ENCODE data around the gene NEDD4. TPM values are rescaled to one million over a fixed set of nuclear protein-coding genes. Genes with fewer than 3 reads are reported as not detected.
"Not testable (repeated sequence)": the region's sequence is repeated elsewhere in the genome, so short reads cannot be mapped to it uniquely, and the experiment has no call there.

NEDD4 gene
- total and polyA plus RNA-seq, 3 experiments from 2014 or later = 3.3 to 9.7 (median 8.2) TPM

DNA sequence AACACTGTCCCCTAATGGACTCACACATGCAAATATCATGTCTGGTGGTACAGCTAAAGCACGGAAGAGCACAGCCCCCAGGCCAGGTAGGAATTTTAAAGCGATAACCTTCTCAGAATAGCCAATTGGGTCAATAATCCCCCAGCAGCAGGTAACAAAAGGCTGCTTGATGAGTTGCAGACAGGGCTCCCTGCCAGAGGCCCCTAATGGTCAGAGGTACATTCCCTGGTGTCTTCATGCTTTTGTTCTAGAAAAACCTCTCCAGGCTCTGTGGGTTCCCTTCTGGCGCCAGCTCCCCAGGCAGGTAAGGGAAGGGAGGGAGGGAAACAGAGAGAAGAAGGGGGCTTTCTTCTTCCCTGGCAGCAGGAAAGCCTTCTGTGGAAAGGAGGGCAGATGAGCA lies 207.1 kb downstream of the NEDD4 start:
- no peaks in the 10 kb centered on the region for H3K4me1 ChIP-seq (ENCODE audit: insufficient read depth, low read length)
- POLR2A ChIA-PET = no interaction called here
- peaks cover 6 to 36% of the 10 kb centered on the region in 2 donors for H3K27me3 Mint-ChIP-seq
- peaks cover 0 to 3% (median 0%) of the 10 kb centered on the region in 5 donors for H3K9me3 Mint-ChIP-seq
- no peak for DNase-seq
- no peak overlapping the region for H3K4me3 ChIP-seq (ENCODE audit: low read length)
- H3K4me1 Mint-ChIP-seq = no peaks in the 10 kb centered on the region
- no peaks in the 10 kb centered on the region for H3K27me3 ChIP-seq (ENCODE audit: insufficient read depth, low read length, poor library complexity, severe bottlenecking)
- no peak overlapping the region for H3K27ac Mint-ChIP-seq
- H3K36me3 ChIP-seq (ENCODE audit: insufficient read depth, low read length) = no peaks in the 10 kb centered on the region
- peaks cover 0 to 2% (median 0%) of the 10 kb centered on the region in 3 donors for H3K36me3 Mint-ChIP-seq
- H3K9me3 ChIP-seq (ENCODE audit: low read length) = no peaks in the 10 kb centered on the region
- CTCF ChIA-PET = no interaction called here
- H3K4me3 Mint-ChIP-seq = no peak overlapping the region
- H3K27ac ChIP-seq (ENCODE audit: low read depth, low read length) = no peak overlapping the region

DNA sequence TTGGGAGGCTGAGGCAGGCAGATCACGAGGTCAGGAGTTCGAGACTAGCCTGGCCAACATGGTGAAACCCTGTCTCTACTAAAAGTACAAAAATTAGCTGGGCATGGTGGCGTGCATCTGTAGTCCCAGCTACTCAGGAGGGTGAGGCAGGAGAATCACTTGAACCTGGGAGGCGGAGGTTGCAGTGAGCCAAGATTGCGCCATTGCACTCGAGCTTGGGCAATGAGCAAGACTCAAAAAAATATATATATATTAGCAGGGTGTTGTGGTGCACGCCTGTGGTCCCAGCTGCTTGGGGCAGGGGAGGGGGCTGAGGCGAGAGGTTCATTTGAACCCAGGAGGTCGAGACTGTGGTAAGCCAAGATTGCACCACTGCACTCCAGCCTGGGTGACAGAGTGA lies 207.8 kb downstream of the NEDD4 start:
- H3K27me3 ChIP-seq (ENCODE audit: insufficient read depth, low read length, poor library complexity, severe bottlenecking); H3K36me3 ChIP-seq (ENCODE audit: insufficient read depth, low read length); H3K4me3 Mint-ChIP-seq; H3K36me3 Mint-ChIP-seq; H3K4me1 Mint-ChIP-seq; DNase-seq; H3K27ac ChIP-seq (ENCODE audit: low read depth, low read length); POLR2A ChIA-PET; H3K9me3 ChIP-seq (ENCODE audit: low read length); H3K4me1 ChIP-seq (ENCODE audit: insufficient read depth, low read length); H3K9me3 Mint-ChIP-seq; H3K4me3 ChIP-seq (ENCODE audit: low read length): not testable (repeated sequence)
- H3K27me3 Mint-ChIP-seq = peaks cover 10 to 36% of the 10 kb centered on the region in 2 donors
- peak overlapping the region in 1 of 8 donors; percentile 71 for H3K27ac Mint-ChIP-seq
- CTCF ChIA-PET = interaction anchor here (1.1 kb wide), 1 partner anchor 11 kb away, joined by 3 read pairs; no protein-coding TSS in a partner anchor

DNA sequence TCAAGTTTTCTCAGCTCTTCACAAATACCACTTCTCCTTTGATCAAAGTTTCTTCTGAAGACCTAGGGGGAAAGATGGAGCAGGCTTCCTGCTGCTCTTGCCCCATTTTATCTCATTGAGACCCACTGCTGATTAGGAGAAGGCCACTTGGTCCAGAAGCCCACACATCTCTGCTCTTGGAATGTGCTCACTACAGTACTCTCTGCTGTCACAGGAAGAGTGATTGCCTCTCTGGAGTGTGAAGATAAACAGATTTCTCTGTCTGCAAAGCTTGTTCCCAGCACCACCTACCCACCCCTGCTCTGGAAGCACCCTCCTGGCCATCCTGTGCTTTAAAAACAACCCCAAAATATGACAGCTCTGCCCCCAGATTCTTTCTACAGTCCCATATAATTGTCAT lies 209.1 kb downstream of the NEDD4 start:
- no peak overlapping the region for H3K4me3 Mint-ChIP-seq
- H3K27ac Mint-ChIP-seq = no peak overlapping the region
- H3K36me3 ChIP-seq (ENCODE audit: insufficient read depth, low read length) = no peaks in the 10 kb centered on the region
- H3K4me3 ChIP-seq (ENCODE audit: low read length) = no peak overlapping the region
- peaks cover 0 to 2% (median 0%) of the 10 kb centered on the region in 3 donors for H3K36me3 Mint-ChIP-seq
- H3K27me3 Mint-ChIP-seq = peaks cover 10 to 49% of the 10 kb centered on the region in 2 donors
- H3K4me1 ChIP-seq (ENCODE audit: insufficient read depth, low read length) = no peaks in the 10 kb centered on the region
- POLR2A ChIA-PET = no interaction called here
- H3K27me3 ChIP-seq (ENCODE audit: insufficient read depth, low read length, poor library complexity, severe bottlenecking) = no peaks in the 10 kb centered on the region
- H3K27ac ChIP-seq (ENCODE audit: low read depth, low read length) = no peak overlapping the region
- CTCF ChIA-PET = interaction anchor here (1.7 kb wide), 1 partner anchor 10 kb away, joined by 8 read pairs; no protein-coding TSS in a partner anchor
- H3K9me3 ChIP-seq (ENCODE audit: low read length) = no peaks in the 10 kb centered on the region
- H3K9me3 Mint-ChIP-seq = peaks cover 0 to 3% (median 0%) of the 10 kb centered on the region in 5 donors
- DNase-seq = no peak
- H3K4me1 Mint-ChIP-seq = no peaks in the 10 kb centered on the region

DNA sequence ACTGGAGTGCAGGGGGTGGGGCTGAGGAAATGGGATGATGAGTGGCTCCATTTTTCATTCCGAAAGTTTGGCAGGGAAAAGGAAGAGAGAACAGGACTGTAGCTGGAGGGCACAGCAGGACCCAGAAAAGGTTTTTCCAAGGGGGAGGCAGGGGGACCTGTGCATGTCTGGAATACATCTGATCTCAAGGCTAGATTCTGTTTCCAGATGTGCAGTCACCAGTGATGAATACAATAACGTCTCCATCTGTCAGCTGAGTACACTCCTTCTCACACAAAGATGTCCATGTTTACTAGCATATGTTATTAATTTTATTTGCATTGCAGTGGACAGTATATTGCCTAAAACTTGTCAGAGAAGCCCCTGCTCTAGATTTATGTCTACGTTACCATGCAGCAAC lies 210.5 kb downstream of the NEDD4 start:
- no peak for DNase-seq
- ChIA-PET CTCF (interaction anchor here (1.7 kb wide), 1 partner anchor 8 kb away, joined by 8 read pairs; no protein-coding TSS in a partner anchor), POLR2A (no interaction called here)
- Mint-ChIP-seq H3K36me3 (peaks cover 0 to 2% (median 0%) of the 10 kb centered on the region in 3 donors), H3K9me3 (peaks cover 0 to 3% (median 0%) of the 10 kb centered on the region in 5 donors), H3K4me1 (no peaks in the 10 kb centered on the region), H3K4me3 (no peak overlapping the region), H3K27ac (no peak overlapping the region), H3K27me3 (peaks cover 8 to 44% of the 10 kb centered on the region in 2 donors)
- no peaks in the 10 kb centered on the region for H3K36me3 ChIP-seq (ENCODE audit: insufficient read depth, low read length)
- H3K4me3 ChIP-seq (ENCODE audit: low read length) = no peak overlapping the region
- no peak overlapping the region for H3K27ac ChIP-seq (ENCODE audit: low read depth, low read length)
- no peaks in the 10 kb centered on the region for H3K9me3 ChIP-seq (ENCODE audit: low read length)
- no peaks in the 10 kb centered on the region for H3K27me3 ChIP-seq (ENCODE audit: insufficient read depth, low read length, poor library complexity, severe bottlenecking)
- H3K4me1 ChIP-seq (ENCODE audit: insufficient read depth, low read length) = no peaks in the 10 kb centered on the region

DNA sequence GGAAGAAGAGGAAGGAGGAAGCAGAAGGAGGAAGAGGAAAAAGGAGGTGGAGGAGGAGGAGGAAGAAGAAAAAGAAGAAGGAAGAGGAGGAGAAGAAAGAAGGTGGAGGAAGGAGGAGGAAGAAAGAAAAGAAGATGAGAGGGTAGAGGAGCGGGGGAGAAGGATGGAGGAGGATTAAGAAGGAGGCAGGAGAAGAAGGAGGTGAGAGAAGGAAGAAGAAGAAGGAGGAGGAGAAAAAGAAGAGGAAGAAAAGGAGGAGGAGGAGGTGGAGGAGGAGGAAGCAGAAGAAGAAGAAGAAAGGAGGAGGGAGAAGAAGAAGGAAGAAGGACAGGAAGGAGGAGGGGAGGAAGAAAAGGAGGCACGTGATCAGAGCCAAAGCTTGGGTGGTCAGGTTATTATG lies 213.1 kb downstream of the NEDD4 start:
- no peak overlapping the region for H3K4me3 ChIP-seq (ENCODE audit: low read length)
- no peaks in the 10 kb centered on the region for H3K36me3 Mint-ChIP-seq
- H3K27me3 ChIP-seq (ENCODE audit: insufficient read depth, low read length, poor library complexity, severe bottlenecking) = no peaks in the 10 kb centered on the region
- H3K27ac ChIP-seq (ENCODE audit: low read depth, low read length) = no peak overlapping the region
- H3K9me3 Mint-ChIP-seq = peaks cover 0 to 3% (median 0%) of the 10 kb centered on the region in 5 donors
- CTCF ChIA-PET = no interaction called here
- POLR2A ChIA-PET = no interaction called here
- H3K9me3 ChIP-seq (ENCODE audit: low read length) = no peaks in the 10 kb centered on the region
- no peak for DNase-seq
- peak overlapping the region in 1 of 8 donors; percentile 43 for H3K27ac Mint-ChIP-seq
- no peaks in the 10 kb centered on the region for H3K4me1 ChIP-seq (ENCODE audit: insufficient read depth, low read length)
- H3K36me3 ChIP-seq (ENCODE audit: insufficient read depth, low read length) = no peaks in the 10 kb centered on the region
- no peak overlapping the region for H3K4me3 Mint-ChIP-seq
- peaks cover 9 to 35% of the 10 kb centered on the region in 2 donors for H3K27me3 Mint-ChIP-seq
- H3K4me1 Mint-ChIP-seq = no peaks in the 10 kb centered on the region

DNA sequence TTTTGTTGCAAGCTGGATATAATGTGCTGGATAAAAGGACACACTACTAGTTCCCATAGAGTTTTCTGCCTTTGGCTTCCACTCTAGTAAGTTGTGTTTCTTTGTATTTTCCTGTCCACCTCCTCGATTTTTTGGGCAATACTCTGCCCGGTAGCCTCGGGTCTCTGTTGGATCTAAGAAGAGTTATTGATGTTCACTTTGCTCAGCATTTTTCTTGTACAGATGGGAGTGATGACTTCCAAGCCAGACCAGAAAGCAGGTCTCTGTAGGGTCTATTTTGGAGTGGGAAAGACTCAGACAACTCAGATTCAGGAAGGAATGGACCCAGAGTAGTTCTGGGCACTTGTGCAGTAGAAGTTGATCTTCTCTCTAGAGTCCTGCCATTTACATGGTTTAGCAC lies 214.5 kb downstream of the NEDD4 start:
- CTCF ChIA-PET = no interaction called here

More for the DNA sequence above, 214.5 kb downstream of the NEDD4 start:
- POLR2A ChIA-PET = no interaction called here
- Mint-ChIP-seq H3K9me3 (peaks cover 0 to 3% (median 0%) of the 10 kb centered on the region in 5 donors), H3K27me3 (peaks cover 6 to 31% of the 10 kb centered on the region in 2 donors), H3K27ac (peak overlapping the region in 1 of 8 donors; percentile 4), H3K4me3 (no peak overlapping the region), H3K4me1 (no peaks in the 10 kb centered on the region), H3K36me3 (no peaks in the 10 kb centered on the region)
- Histone ChIP-seq H3K27ac (ENCODE audit: low read depth, low read length) (no peak overlapping the region), H3K27me3 (ENCODE audit: insufficient read depth, low read length, poor library complexity, severe bottlenecking) (peaks cover 3% of the 10 kb centered on the region), H3K9me3 (ENCODE audit: low read length) (no peaks in the 10 kb centered on the region), H3K4me3 (ENCODE audit: low read length) (no peak overlapping the region), H3K36me3 (ENCODE audit: insufficient read depth, low read length) (no peaks in the 10 kb centered on the region), H3K4me1 (ENCODE audit: insufficient read depth, low read length) (no peaks in the 10 kb centered on the region)
- no peak for DNase-seq

All from CD8-positive, alpha-beta memory T cell (primary cell).